Activated CD8-positive, alpha-beta memory T cell treated with anti-CD3 and anti-CD28 coated beads, Interleukin-2, amount 10 ng/mL, durations not matched to agents 7 days and 5 days (primary cell): Measurements from ENCODE around the gene PXYLP1. TPM values are rescaled to one million over a fixed set of nuclear protein-coding genes. Genes with fewer than 3 reads are reported as not detected.

ENCODE experiments used
- ATAC-seq: fragments of 150-1000 bp; cut with Tn5 transposase; one replicate; pipeline ENCODE4 v1.10.0; 2021; ENCODE audit warnings: moderate library complexity
- CTCF ChIA-PET: fragments of 350-600 bp; sonication (Branson Sonifier 250); formaldehyde crosslinking; loops from one replicate; lab custom pipeline; 2021; ENCODE audit warnings: antibody characterized with exemption; lab: Charles Lee
- DNase-seq: peaks from one replicate; pipeline ENCODE4 v3.0.0-alpha.2; 2020
- H3K27ac Mint-ChIP-seq: one replicate; pipeline ENCODE4 v1.8.0; 2021; ENCODE audit warnings: mild to moderate bottlenecking, mixed read lengths
- H3K27me3 Mint-ChIP-seq: one replicate; pipeline ENCODE4 v1.8.0; 2021; ENCODE audit warnings: mixed read lengths
- H3K36me3 Mint-ChIP-seq: one replicate; pipeline ENCODE4 v1.8.0; 2021; ENCODE audit warnings: mild to moderate bottlenecking, mixed read lengths
- H3K4me1 Mint-ChIP-seq: one replicate; pipeline ENCODE4 v1.8.0; 2021; ENCODE audit warnings: mixed read lengths
- H3K4me3 Mint-ChIP-seq: one replicate; pipeline ENCODE4 v1.8.0; 2021; ENCODE audit warnings: mild to moderate bottlenecking, moderate library complexity, mixed read lengths
- H3K9me3 Mint-ChIP-seq: one replicate; pipeline ENCODE4 v1.8.0; 2022; ENCODE audit warnings: low read depth, mixed read lengths
- total RNA-seq, 2 experiments: library from RNA; stranded (reverse); gene quantifications; one replicate each; pipeline ENCODE4 v1.2.3, GENCODE V29; 2021

PXYLP1 gene
- total RNA-seq, 2 experiments from 2014 or later: 10.3 to 18.4 TPM

DNA sequence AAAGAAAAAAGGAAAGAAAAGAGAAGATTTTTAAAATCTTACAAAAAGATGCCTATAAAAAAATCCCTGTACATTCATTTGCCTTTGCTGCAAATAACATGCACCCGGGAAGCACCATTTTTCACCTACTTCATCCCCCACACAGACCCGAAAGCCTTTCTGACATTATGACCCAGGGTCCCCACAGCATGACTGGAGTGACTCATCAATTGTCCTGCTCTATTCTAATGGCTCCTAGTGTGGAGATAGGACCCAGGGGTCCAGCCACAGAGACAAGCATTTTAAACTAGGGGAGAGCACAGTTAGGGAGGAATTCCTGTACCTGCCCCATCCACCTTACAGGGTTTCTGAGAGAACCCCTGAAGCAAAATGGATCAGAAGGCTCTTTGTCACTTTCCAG is 14.7 kb upstream of the PXYLP1 start:
- Mint-ChIP-seq H3K27me3 (peaks cover 14% of the 10 kb centered on the region), H3K27ac (no peak overlapping the region), H3K4me1 (no peaks in the 10 kb centered on the region), H3K9me3 (no peaks in the 10 kb centered on the region), H3K36me3 (no peaks in the 10 kb centered on the region), H3K4me3 (no peak overlapping the region)
- no peak for ATAC-seq
- DNase-seq: no peak
- CTCF ChIA-PET: interaction anchor here (1.8 kb wide), 1 partner anchor 15 kb away, joined by 6 read pairs; the partner anchor contains the start of gene PXYLP1

DNA sequence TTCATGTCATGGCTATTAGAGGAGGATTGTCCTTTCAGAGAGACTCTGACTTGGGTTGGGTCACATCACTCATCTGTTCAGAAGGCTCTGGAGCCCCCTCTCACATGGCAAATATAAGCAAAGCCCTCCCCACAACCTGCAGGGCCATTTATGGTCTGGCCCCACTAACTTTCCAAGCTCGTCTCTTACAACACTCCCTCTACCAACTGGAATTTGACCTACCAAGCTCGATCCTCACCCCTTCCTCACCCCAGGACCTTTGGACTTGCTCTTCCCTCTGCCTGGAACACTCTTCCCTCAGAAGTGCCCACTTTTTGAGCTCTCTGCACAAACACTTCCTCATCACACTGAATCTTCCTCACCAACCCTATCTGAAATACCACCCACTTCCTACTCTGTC is 14.2 kb upstream of the PXYLP1 start:
- Mint-ChIP-seq H3K36me3 (no peaks in the 10 kb centered on the region), H3K9me3 (no peaks in the 10 kb centered on the region), H3K27ac (no peak overlapping the region), H3K4me3 (no peak overlapping the region), H3K4me1 (no peaks in the 10 kb centered on the region), H3K27me3 (peaks cover 14% of the 10 kb centered on the region)
- CTCF ChIA-PET: interaction anchor here (0.6 to 1.8 kb wide), 2 partner anchors 14 to 32 kb away, joined by 4 to 6 read pairs; partner anchors contain the start of gene PXYLP1
- no peak for DNase-seq
- ATAC-seq: no peak

DNA sequence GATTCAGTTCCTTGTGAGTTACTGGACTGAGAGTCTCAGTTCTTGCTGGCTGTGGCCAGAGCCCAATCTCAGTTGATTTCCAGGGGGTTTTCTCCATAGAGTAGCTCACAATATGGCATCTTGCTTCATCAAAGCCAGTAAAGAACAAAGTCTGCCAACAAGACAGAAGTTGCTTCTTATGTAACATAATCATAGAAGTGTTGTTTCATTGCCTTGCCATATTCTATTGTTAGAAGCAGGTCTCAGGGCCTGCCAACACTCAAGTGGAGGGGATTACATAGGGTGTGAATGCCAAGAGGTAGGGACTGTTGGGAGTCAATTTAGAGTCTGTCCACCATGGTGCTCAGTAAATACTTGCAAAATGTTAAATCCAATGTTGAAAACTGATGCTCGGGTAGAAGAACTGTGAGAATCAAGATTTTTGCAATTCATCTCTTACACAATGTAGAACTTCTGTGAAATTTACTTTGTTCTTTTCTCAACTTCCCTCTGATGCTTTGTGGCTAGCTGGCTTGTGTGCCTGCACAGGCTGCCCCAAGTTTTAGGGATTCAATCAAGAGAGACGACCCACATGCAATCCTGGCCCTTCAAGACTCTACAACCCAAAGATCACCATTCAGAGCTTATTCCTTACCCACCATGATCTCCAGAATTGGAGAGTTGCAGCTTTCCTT is 13.3 kb upstream of the PXYLP1 start:
- H3K27me3 Mint-ChIP-seq: peaks cover 14% of the 10 kb centered on the region
- CTCF ChIA-PET: interaction anchor here (1.8 kb wide), 1 partner anchor 14 kb away, joined by 6 read pairs; the partner anchor contains the start of gene PXYLP1
- H3K9me3 Mint-ChIP-seq: no peaks in the 10 kb centered on the region
- no peaks in the 10 kb centered on the region for H3K36me3 Mint-ChIP-seq
- H3K4me1 Mint-ChIP-seq: no peaks in the 10 kb centered on the region
- no peak overlapping the region for H3K4me3 Mint-ChIP-seq
- DNase-seq (no peak), ATAC-seq (no peak)
- H3K27ac Mint-ChIP-seq: no peak overlapping the region

DNA sequence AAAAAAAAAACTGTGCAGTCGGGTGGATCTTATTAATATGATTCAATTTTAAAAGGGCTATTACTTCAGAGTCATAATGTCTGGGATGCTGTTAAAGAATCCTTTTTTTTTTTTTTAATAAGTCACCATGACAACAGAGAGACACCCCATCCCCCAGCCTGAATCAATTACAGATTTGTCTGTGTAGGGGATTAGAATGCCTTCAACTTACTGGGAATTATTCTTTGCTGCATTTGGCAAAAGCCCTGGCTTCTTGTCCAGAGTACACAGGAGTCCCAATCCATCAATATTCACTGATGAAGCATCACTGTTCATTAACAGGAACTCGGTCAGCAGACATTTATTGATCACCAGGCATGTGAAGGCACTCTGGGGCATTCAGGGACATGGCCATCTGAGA is 12.7 kb upstream of the PXYLP1 start:
- DNase-seq (no peak), ATAC-seq (no peak)
- CTCF ChIA-PET: no interaction called here
- H3K27me3 Mint-ChIP-seq: peaks cover 14% of the 10 kb centered on the region
- H3K4me1 Mint-ChIP-seq: no peaks in the 10 kb centered on the region
- H3K27ac Mint-ChIP-seq: no peak overlapping the region
- peaks cover 3% of the 10 kb centered on the region for H3K36me3 Mint-ChIP-seq
- peaks cover 6% of the 10 kb centered on the region for H3K9me3 Mint-ChIP-seq
- H3K4me3 Mint-ChIP-seq: no peak overlapping the region

DNA sequence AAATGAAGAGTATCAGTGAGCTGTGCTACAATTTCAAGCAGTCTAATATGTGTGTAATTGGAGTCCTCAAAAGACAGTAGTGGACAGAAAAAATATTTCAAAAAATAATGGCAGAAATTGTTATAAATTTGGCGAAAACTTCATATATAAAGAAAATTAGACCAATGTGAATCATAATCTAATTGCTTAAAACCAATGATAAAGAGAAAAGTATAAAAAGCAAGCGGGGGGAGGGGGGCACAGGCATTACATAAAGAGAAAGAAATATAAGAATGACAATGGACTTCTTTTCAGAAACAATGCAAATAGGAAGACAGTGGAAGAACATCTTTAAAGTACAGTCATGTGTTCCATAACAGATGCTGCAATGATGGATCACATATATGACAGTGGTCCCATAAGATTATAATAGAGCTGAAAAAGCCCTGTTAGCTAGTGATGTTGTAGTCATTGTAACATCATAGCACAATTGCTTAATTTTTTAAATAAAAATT is 7.9 kb upstream of the PXYLP1 start:
- peaks cover 9% of the 10 kb centered on the region for H3K9me3 Mint-ChIP-seq
- CTCF ChIA-PET: interaction anchor here (1.4 kb wide), 2 partner anchors 8 to 56 kb away, joined by 4 read pairs; partner anchors contain the start of gene PXYLP1
- no peak for ATAC-seq
- no peak overlapping the region for H3K27ac Mint-ChIP-seq
- DNase-seq: no peak
- peaks cover 9% of the 10 kb centered on the region for H3K36me3 Mint-ChIP-seq
- H3K4me3 Mint-ChIP-seq: no peak overlapping the region
- peaks cover 3% of the 10 kb centered on the region for H3K4me1 Mint-ChIP-seq
- H3K27me3 Mint-ChIP-seq: peaks cover 6% of the 10 kb centered on the region

DNA sequence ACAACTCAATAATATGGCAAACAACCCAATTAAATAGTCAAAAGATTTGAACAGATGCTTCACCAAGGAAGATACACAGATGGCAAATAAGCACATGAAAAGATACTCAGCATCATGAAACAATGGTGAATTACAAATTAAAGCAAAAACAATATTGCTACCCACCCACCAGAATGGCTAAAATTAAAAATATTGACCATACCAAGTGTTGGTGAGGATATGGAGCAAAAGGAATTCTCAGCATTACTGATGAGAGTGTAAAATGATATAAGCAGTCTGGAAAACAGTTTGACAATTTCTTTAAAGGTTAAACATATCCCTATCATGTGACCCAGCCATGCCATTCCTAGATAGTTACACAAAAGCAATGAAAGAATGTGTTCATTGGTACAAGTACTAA is 5.7 kb upstream of the PXYLP1 start:
- peaks cover 9% of the 10 kb centered on the region for H3K9me3 Mint-ChIP-seq
- ATAC-seq: no peak
- H3K4me3 Mint-ChIP-seq: no peak overlapping the region
- CTCF ChIA-PET: no interaction called here
- H3K36me3 Mint-ChIP-seq: peaks cover 9% of the 10 kb centered on the region
- H3K27me3 Mint-ChIP-seq: peaks cover 6% of the 10 kb centered on the region
- DNase-seq: no peak
- H3K27ac Mint-ChIP-seq: no peak overlapping the region
- peaks cover 19% of the 10 kb centered on the region for H3K4me1 Mint-ChIP-seq

DNA sequence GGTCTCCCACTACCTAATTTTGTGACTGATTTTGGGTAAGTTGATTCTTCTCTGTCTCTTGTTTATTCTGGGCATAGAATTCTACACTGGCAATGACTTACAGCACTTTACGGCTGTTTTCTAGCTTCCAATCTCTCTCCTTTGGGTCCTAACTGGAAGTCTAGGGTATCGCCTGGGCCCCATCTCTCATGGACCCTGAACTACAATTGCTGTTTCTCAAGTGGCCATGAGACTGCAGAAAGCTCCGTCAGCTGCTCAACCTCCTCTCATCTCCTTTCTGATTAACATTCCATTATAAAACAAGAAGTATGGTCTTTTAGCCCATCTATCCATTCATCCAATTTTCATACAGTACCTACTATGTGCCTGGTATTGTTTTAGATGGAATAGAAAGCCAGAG is 4.4 kb upstream of the PXYLP1 start:
- peaks cover 20% of the 10 kb centered on the region for H3K4me1 Mint-ChIP-seq
- CTCF ChIA-PET: interaction anchor here (0.8 kb wide), 1 partner anchor 226 kb away, joined by 3 read pairs; no protein-coding TSS in a partner anchor
- ATAC-seq (no peak), DNase-seq (no peak)
- peaks cover 9% of the 10 kb centered on the region for H3K36me3 Mint-ChIP-seq
- peaks cover 6% of the 10 kb centered on the region for H3K27me3 Mint-ChIP-seq
- no peak overlapping the region for H3K4me3 Mint-ChIP-seq
- no peak overlapping the region for H3K27ac Mint-ChIP-seq
- peaks cover 9% of the 10 kb centered on the region for H3K9me3 Mint-ChIP-seq

DNA sequence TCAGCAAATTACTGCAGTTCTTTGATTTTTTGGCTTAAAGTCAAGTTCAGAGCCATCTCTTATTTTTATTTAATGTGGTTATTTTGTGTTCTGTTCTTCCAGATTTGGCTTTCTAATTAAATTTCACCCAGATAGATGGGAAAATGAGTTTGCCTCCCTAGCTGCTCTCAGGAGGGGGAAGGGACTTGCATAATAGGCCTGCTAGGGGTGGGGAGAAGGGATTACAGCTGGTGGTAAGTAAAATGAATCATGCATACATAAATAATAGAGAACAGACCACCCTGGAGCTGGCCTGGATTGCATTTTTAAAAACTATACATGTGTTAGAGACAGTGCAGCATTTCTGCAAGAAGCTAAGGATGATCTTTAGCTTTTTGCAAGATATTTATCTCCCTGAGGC is 3.9 kb upstream of the PXYLP1 start:
- Mint-ChIP-seq H3K27me3 (peaks cover 6% of the 10 kb centered on the region), H3K27ac (no peak overlapping the region), H3K4me3 (no peak overlapping the region), H3K4me1 (peaks cover 24% of the 10 kb centered on the region), H3K36me3 (peaks cover 9% of the 10 kb centered on the region), H3K9me3 (peaks cover 9% of the 10 kb centered on the region)
- DNase-seq (no peak), ATAC-seq (no peak)
- CTCF ChIA-PET: interaction anchor here (0.8 to 1.5 kb wide), 2 partner anchors 216 to 226 kb away, joined by 3 read pairs; no protein-coding TSS in a partner anchor

DNA sequence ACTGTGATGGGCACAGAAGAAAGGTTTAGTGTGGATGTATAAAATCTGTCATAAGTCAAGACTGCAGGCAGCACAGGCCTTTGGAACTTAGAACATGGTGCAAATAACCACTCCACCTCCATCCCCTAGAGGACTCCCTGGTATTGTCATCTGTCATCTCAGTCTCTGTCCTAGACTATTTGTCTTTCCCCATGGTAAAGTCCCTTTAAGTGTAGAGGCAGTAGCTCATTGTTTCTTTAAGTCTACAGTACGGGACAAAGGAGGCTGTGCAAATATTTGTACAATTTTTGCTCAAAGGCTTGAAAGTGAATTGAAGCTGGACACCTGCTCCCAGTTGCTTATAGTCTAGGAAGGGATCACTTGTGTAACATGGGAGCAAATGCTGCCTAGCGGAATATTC is 3.2 kb upstream of the PXYLP1 start:
- Mint-ChIP-seq H3K27me3 (peaks cover 6% of the 10 kb centered on the region), H3K36me3 (peaks cover 8% of the 10 kb centered on the region), H3K4me3 (no peak overlapping the region), H3K4me1 (peaks cover 28% of the 10 kb centered on the region), H3K27ac (no peak overlapping the region), H3K9me3 (peaks cover 8% of the 10 kb centered on the region)
- DNase-seq (no peak), ATAC-seq (no peak)
- CTCF ChIA-PET: interaction anchor here (1.5 kb wide), 1 partner anchor 217 kb away, joined by 3 read pairs; no protein-coding TSS in a partner anchor

DNA sequence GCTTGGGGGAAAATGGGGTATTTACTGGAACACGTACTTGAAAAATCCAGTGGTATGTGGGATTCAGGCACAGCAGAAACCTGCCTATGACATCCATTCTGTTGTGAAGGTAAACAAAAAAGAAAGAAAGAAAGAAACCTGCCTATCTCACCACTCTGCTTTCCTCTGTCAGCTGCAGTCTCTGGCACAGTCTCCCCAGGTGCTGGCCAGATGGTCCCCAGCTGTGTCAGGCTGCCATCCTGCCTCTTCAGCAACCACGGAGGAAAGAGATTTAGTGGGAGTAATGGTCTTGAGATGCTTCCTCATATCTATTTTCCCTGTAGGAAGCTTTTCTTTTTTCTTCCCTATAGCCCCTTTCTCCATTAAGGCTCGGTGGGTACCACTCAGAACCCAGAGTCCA is 2.5 kb upstream of the PXYLP1 start:
- H3K27me3 Mint-ChIP-seq: peaks cover 6% of the 10 kb centered on the region
- DNase-seq: no peak
- H3K27ac Mint-ChIP-seq: no peak overlapping the region

DNA sequence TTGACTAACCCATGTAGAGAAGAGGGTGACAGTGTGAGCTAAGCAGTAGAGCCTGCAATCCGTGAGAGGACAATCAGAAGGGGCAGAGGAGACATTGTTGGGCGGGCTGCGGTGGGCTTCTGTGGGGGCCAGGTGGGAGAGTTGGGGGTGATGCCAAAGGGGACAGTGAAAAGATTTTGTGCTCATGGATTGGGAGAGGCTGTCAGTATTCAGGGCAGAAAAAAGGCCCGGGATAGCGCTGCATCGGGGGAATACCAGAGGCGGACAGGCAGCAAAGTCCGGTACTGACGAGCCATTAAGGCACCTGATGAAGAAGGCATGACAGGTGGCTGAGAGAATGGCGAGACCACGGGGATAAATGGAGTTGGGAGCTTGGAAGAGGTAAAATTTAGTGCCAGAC is 1.3 kb upstream of the PXYLP1 start:
- DNase-seq: no peak
- peaks cover under 1% of the 10 kb centered on the region for H3K27me3 Mint-ChIP-seq
- H3K9me3 Mint-ChIP-seq: no peaks in the 10 kb centered on the region
- peak overlapping the region; percentile 98 for H3K27ac Mint-ChIP-seq
- H3K4me1 Mint-ChIP-seq: peaks cover 47% of the 10 kb centered on the region
- CTCF ChIA-PET: interaction anchor here (1.3 to 7.1 kb wide), 7 partner anchors 14 to 81 kb away, joined by 4 to 77 read pairs (median 43); no protein-coding TSS in a partner anchor
- H3K36me3 Mint-ChIP-seq: peaks cover 6% of the 10 kb centered on the region
- peak overlapping the region; percentile 73 for H3K4me3 Mint-ChIP-seq
- ATAC-seq: no peak

More for the DNA sequence above, 2.5 kb upstream of the PXYLP1 start:
- no peak overlapping the region for H3K4me3 Mint-ChIP-seq
- peaks cover 5% of the 10 kb centered on the region for H3K36me3 Mint-ChIP-seq
- H3K9me3 Mint-ChIP-seq: peaks cover 3% of the 10 kb centered on the region
- peaks cover 36% of the 10 kb centered on the region for H3K4me1 Mint-ChIP-seq
- CTCF ChIA-PET: interaction anchor here (1.5 kb wide), 1 partner anchor 218 kb away, joined by 3 read pairs; no protein-coding TSS in a partner anchor
- ATAC-seq: no peak

DNA sequence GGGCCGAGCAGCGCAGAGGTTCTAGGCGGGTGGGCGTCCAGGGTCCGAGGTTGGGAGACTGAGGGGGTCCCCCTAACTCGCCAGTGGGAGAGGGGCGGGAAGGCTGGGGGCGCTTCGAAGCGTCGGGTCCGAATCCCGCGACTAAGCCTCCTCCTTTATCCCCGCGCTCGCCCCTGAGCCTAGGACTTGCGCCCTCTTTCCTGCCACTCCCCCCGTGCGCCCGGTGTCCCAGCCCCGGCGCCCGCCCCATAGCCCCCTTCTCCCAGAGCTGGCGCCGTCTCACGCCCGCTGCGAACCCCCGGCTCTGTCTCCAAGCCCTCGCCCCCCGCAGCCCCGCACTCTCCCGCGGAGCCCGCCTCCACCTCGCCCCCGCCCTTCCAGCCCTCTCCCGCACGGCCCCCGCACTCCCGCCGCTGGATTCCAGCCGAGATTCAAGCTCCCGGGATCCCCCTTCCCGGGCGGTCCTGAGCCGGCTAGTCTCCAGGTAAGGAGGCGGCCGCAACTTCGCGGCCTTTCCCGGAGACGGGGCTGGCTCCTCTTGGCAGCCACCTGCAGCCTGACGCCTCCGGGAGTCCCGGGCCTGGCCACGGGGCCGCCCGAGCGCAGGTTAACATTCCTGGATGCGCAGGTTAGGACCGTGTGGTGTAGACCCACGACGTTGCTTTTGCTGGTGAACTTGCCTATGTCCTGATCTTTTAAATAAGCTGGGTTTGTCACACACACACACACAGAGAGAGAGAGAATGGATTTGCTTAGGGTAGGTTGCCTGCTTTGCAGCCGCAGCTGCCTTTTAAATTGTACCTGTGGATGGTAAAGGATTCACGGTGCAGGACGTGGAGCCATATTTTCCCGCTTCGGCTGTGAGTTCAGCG is 563 bp downstream of the PXYLP1 start:
- peaks cover 61% of the 10 kb centered on the region for H3K4me1 Mint-ChIP-seq
- H3K27ac Mint-ChIP-seq: peak overlapping the region; percentile 2
- peak overlapping the region; percentile 73 for H3K4me3 Mint-ChIP-seq
- H3K27me3 Mint-ChIP-seq: no peaks in the 10 kb centered on the region
- no peak for DNase-seq
- ATAC-seq: peak; percentile 18
- H3K36me3 Mint-ChIP-seq: peaks cover 12% of the 10 kb centered on the region
- CTCF ChIA-PET: interaction anchor here (0.6 to 7.1 kb wide), 33 partner anchors 8 to 1769 kb away, joined by 3 to 77 read pairs (median 7); partner anchors contain the start of genes SLC25A36 and U2SURP
- no peaks in the 10 kb centered on the region for H3K9me3 Mint-ChIP-seq
